Thyroid gland (tissue), 4 donors: ENCODE data around the gene CXCR1. TPM values are rescaled to one million over a fixed set of nuclear protein-coding genes. Genes with fewer than 3 reads are reported as not detected.

ENCODE experiments used
- DNase-seq, 2 donors: peaks; one replicate each; pipeline ENCODE4 v3.0.0-alpha.2; 2019
- H3K27ac ChIP-seq, 3 donors: fragments of 200-600 bp; sonication (generic); 1 replicate in 2 of 3; 2 replicates in 1 of 3; pipeline ENCODE4 v1.5.1; 2016 to 2019; ENCODE audit warnings: mild to moderate bottlenecking in 1 of 3, moderate library complexity in 1 of 3
- H3K27me3 ChIP-seq: fragments of 200-600 bp; sonication (generic); one replicate; pipeline ENCODE4 v1.5.1; 2019
- H3K36me3 ChIP-seq, 2 donors: fragments of 200-600 bp; sonication (generic); one replicate each; pipeline ENCODE4 v1.5.1; 2016 to 2019
- H3K4me1 ChIP-seq, 2 donors: fragments of 200-600 bp; sonication (generic); one replicate each; pipeline ENCODE4 v1.5.1; 2017 to 2019
- H3K4me3 ChIP-seq, 3 donors: fragments of 200-600 bp; sonication (generic); replicated peaks in 1 of 3; 1 replicate in 2 of 3; 2 replicates in 1 of 3; pipeline ENCODE4 v1.5.1; 2016; ENCODE audit warnings: mild to moderate bottlenecking in 1 of 3
- H3K9me3 ChIP-seq: fragments of 200-600 bp; sonication (generic); one replicate; pipeline ENCODE4 v1.5.1; 2017
- CTCF ChIP-seq, 6 experiments: fragments of 200-600 bp in 3 of 6; fragments of 450-650 bp in 3 of 6; sonication (generic) in 3 of 6; IDR thresholded peaks; one replicate each; pipeline ENCODE4 v1.5.1; 2016 to 2019; ENCODE audit warnings: antibody characterized with exemption in 6 of 6, mild to moderate bottlenecking in 2 of 6, inconsistent platforms in 1 of 6, moderate library complexity in 1 of 6
- POLR2A ChIP-seq, 2 donors: fragments of 450-650 bp; IDR thresholded peaks; one replicate each; pipeline ENCODE4 v1.6.1; 2017; ENCODE audit warnings: antibody characterized with exemption in 2 of 2, mild to moderate bottlenecking in 2 of 2, moderate library complexity in 1 of 2
- WGBS, 2 donors: methylation state at CpG; one replicate each; pipeline ENCODE4 v1.1.5; 2017; 5-methylcytosine and 5-hydroxymethylcytosine counted together
- intact Hi-C: fragments of 100-400 bp; cut with DNase I; formaldehyde crosslinking; loops from one replicate; pipeline ENCODE4 v1.15.1; 2023
- total RNA-seq, 4 donors: library from RNA; depleted of rRNA; stranded (reverse); fragments of >200 nt; gene quantifications; one replicate each; pipeline ENCODE4 v1.2.3, GENCODE V29; 2016

Gene CXCR1
- total RNA-seq, 4 donors from 2014 or later = 0.13 to 0.50 (median 0.29) TPM; not detected in 1

GRCh38 chr2:218194880-218195279, 28.1 kb upstream of the CXCR1 start:
- TF ChIP-seq CTCF (IDR thresholded peaks at IDR 0.05) = no peak
- no peak for TF ChIP-seq POLR2A (IDR thresholded peaks at IDR 0.05)
- H3K27me3 ChIP-seq = no peaks in the 10 kb centered on the region
- no peak for DNase-seq
- intact Hi-C loops = no loop called here
- H3K4me1 ChIP-seq = no peaks in the 10 kb centered on the region
- H3K36me3 ChIP-seq = no peaks in the 10 kb centered on the region
- no peaks in the 10 kb centered on the region for H3K9me3 ChIP-seq
- no peak overlapping the region for H3K27ac ChIP-seq
- H3K4me3 ChIP-seq = no peak overlapping the region
- WGBS, 2 donors = 85 to 87% methylated on average over 3 of the region's 3 CpGs

- DNase-seq = no peak
- Histone ChIP-seq H3K4me3 (no peak overlapping the region), H3K27ac (no peak overlapping the region), H3K27me3 (no peaks in the 10 kb centered on the region), H3K36me3 (no peaks in the 10 kb centered on the region), H3K4me1 (no peaks in the 10 kb centered on the region), H3K9me3 (no peaks in the 10 kb centered on the region)
- TF ChIP-seq CTCF (IDR thresholded peaks at IDR 0.05) (no peak), POLR2A (IDR thresholded peaks at IDR 0.05) (no peak)
- 87 to 89% methylated on average over 4 of the region's 4 CpGs for WGBS, 2 donors
- intact Hi-C loops = no loop called here
Observed at GRCh38 chr2:218193701-218194100, 26.9 kb upstream of the CXCR1 start.

GRCh38 chr2:218192902-218193430, 26.2 kb upstream of the CXCR1 start:
- no peaks in the 10 kb centered on the region for H3K9me3 ChIP-seq
- H3K27ac ChIP-seq = no peak overlapping the region
- H3K4me1 ChIP-seq = no peaks in the 10 kb centered on the region
- H3K27me3 ChIP-seq = no peaks in the 10 kb centered on the region
- H3K36me3 ChIP-seq = no peaks in the 10 kb centered on the region
- WGBS, 2 donors = 75 to 79% methylated on average over 3 of the region's 3 CpGs
- TF ChIP-seq POLR2A (IDR thresholded peaks at IDR 0.05) = no peak
- no peak for TF ChIP-seq CTCF (IDR thresholded peaks at IDR 0.05)
- H3K4me3 ChIP-seq = no peak overlapping the region
- intact Hi-C loops = no loop called here
- no peak for DNase-seq

GRCh38 chr2:218188528-218188927, 21.8 kb upstream of the CXCR1 start:
- H3K27ac ChIP-seq = no peak overlapping the region
- H3K9me3 ChIP-seq = no peaks in the 10 kb centered on the region

More at GRCh38 chr2:218188528-218188927, 21.8 kb upstream of the CXCR1 start:
- H3K36me3 ChIP-seq = no peaks in the 10 kb centered on the region
- H3K4me1 ChIP-seq = peaks cover 0 to 4% of the 10 kb centered on the region in 2 donors
- 90 to 98% methylated on average over 2 of the region's 2 CpGs for WGBS, 2 donors
- no peak for TF ChIP-seq POLR2A (IDR thresholded peaks at IDR 0.05)
- no peak for TF ChIP-seq CTCF (IDR thresholded peaks at IDR 0.05)
- no peak for DNase-seq
- H3K4me3 ChIP-seq = no peak overlapping the region
- intact Hi-C loops = loop anchor here (10.0 kb wide), 2 partner anchors 66 to 276 kb away; no protein-coding TSS in a partner anchor
- H3K27me3 ChIP-seq = no peaks in the 10 kb centered on the region
